Measurements from ENCODE around the gene SCO2. TPM values are rescaled to one million over a fixed set of nuclear protein-coding genes. Genes with fewer than 3 reads are reported as not detected.

The SCO2 gene
- total and polyA plus RNA-seq, 2 of the 13 experiments (the other 11 are each of a cell fraction or from before 2014, with no cell fraction given) = 0.32 to 3.7 TPM

GRCh38 chr22:50497093-50497492 is 28.3 kb downstream of the SCO2 start (continued):
- TF ChIP-seq, protein P1, sequence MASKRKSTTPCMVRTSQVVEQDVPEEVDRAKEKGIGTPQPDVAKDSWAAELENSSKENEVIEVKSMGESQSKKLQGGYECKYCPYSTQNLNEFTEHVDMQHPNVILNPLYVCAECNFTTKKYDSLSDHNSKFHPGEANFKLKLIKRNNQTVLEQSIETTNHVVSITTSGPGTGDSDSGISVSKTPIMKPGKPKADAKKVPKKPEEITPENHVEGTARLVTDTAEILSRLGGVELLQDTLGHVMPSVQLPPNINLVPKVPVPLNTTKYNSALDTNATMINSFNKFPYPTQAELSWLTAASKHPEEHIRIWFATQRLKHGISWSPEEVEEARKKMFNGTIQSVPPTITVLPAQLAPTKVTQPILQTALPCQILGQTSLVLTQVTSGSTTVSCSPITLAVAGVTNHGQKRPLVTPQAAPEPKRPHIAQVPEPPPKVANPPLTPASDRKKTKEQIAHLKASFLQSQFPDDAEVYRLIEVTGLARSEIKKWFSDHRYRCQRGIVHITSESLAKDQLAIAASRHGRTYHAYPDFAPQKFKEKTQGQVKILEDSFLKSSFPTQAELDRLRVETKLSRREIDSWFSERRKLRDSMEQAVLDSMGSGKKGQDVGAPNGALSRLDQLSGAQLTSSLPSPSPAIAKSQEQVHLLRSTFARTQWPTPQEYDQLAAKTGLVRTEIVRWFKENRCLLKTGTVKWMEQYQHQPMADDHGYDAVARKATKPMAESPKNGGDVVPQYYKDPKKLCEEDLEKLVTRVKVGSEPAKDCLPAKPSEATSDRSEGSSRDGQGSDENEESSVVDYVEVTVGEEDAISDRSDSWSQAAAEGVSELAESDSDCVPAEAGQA (IDR thresholded peaks at IDR 0.05; ENCODE audit: low read depth) = no peak
- TF ChIP-seq, protein P1 (CRISPR knock-in tag; IDR thresholded peaks at IDR 0.05; ENCODE audit: borderline replicate concordance) = no peak
- TF ChIP-seq ZNF782 (CRISPR knock-in tag; IDR thresholded peaks at IDR 0.05; ENCODE audit: borderline replicate concordance) = no peak
- no peak for TF ChIP-seq NFKB2 (CRISPR knock-in tag; IDR thresholded peaks at IDR 0.05; ENCODE audit: borderline replicate concordance)

GRCh38 chr22:50490531-50491308 is 34.7 kb downstream of the SCO2 start:
- in situ Hi-C loops (cut with HindIII; ENCODE audit: extremely low pct_ligation_motif_present, low pct_unique_long_range_greater_than_20kb) = no loop called here
- FAIRE-seq (no peak), ATAC-seq (no peak), DNase-seq (ENCODE audit: low spot score) (no peak)
- Histone ChIP-seq H2AFZ (ENCODE audit: low read length) (no peak overlapping the region), H3K9ac (ENCODE audit: insufficient read depth, low read depth, low read length) (no peak overlapping the region), H3K36me3 (replicated peaks in 1 of 2; ENCODE audit: control insufficient read depth in 1 of 2, insufficient read depth in 2 of 2, low read length in 2 of 2) (no peaks in the 10 kb centered on the region), H3K4me3 (replicated peaks in 1 of 3; ENCODE audit: insufficient read depth in 1 of 3, low read depth in 2 of 3, low read length in 3 of 3) (no peak overlapping the region), H3K4me2 (ENCODE audit: low read depth, low read length) (no peak overlapping the region), H3K4me1 (ENCODE audit: insufficient read depth, low read length) (peaks cover 24% of the 10 kb centered on the region), H3K27me3 (ENCODE audit: control insufficient read depth in 1 of 2, insufficient read depth in 2 of 2, low read length in 2 of 2) (no peaks in the 10 kb centered on the region), H3K27ac (ENCODE audit: extremely low read length, insufficient read depth, low read length) (no peak overlapping the region), H3K79me2 (ENCODE audit: insufficient read depth, low read length) (no peaks in the 10 kb centered on the region), H3K9me3 (ENCODE audit: low read length) (no peaks in the 10 kb centered on the region), H4K20me1 (ENCODE audit: insufficient read depth, low read length) (no peaks in the 10 kb centered on the region)
- WGBS (ENCODE audit: low lambda C conversion rate) = 60% methylated on average over 22 of the region's 27 CpGs
- BruUV-seq (replicated peaks) = no TSS peak
- ChIA-PET CTCF (ENCODE audit: low intra/inter-chr PET ratio, low total read pairs) (no interaction called here), POLR2A (no interaction called here)
- intact Hi-C loops (cut with micrococcal nuclease; ENCODE audit: unreplicated experiment) = no loop called here
- TF ChIP-seq, protein P2, sequence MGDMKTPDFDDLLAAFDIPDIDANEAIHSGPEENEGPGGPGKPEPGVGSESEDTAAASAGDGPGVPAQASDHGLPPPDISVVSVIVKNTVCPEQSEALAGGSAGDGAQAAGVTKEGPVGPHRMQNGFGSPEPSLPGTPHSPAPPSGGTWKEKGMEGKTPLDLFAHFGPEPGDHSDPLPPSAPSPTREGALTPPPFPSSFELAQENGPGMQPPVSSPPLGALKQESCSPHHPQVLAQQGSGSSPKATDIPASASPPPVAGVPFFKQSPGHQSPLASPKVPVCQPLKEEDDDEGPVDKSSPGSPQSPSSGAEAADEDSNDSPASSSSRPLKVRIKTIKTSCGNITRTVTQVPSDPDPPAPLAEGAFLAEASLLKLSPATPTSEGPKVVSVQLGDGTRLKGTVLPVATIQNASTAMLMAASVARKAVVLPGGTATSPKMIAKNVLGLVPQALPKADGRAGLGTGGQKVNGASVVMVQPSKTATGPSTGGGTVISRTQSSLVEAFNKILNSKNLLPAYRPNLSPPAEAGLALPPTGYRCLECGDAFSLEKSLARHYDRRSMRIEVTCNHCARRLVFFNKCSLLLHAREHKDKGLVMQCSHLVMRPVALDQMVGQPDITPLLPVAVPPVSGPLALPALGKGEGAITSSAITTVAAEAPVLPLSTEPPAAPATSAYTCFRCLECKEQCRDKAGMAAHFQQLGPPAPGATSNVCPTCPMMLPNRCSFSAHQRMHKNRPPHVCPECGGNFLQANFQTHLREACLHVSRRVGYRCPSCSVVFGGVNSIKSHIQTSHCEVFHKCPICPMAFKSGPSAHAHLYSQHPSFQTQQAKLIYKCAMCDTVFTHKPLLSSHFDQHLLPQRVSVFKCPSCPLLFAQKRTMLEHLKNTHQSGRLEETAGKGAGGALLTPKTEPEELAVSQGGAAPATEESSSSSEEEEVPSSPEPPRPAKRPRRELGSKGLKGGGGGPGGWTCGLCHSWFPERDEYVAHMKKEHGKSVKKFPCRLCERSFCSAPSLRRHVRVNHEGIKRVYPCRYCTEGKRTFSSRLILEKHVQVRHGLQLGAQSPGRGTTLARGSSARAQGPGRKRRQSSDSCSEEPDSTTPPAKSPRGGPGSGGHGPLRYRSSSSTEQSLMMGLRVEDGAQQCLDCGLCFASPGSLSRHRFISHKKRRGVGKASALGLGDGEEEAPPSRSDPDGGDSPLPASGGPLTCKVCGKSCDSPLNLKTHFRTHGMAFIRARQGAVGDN (CRISPR knock-in tag; IDR thresholded peaks at IDR 0.05) = peak; percentile 34
- peak; percentile 47; the same call in 1 of the 2 replicates for TF ChIP-seq MAX (IDR thresholded peaks at IDR 0.05)
- no peak for TF ChIP-seq TERF1 (CRISPR knock-in tag; IDR thresholded peaks at IDR 0.05)

Data from HepG2 (cell line).